B cell (primary cell): ENCODE data around the gene SLC22A24.
"Not testable (repeated sequence)": the region's sequence is repeated elsewhere in the genome, so short reads cannot be mapped to it uniquely, and the experiment has no call there.

ENCODE experiments used
- CTCF ChIP-seq: fragments of 200-600 bp; IDR thresholded peaks from one replicate; pipeline ENCODE4 v1.8.0; 2022; ENCODE audit warnings: antibody characterized with exemption, mild to moderate bottlenecking
- EZH2 ChIP-seq: IDR thresholded peaks from 2 replicates; pipeline ENCODE4 v1.6.1; 2012; ENCODE audit warnings: borderline replicate concordance, low read depth, mild to moderate bottlenecking, moderate library complexity, low read length; ENCODE audit not compliant: insufficient read depth, poor library complexity, severe bottlenecking

DNA sequence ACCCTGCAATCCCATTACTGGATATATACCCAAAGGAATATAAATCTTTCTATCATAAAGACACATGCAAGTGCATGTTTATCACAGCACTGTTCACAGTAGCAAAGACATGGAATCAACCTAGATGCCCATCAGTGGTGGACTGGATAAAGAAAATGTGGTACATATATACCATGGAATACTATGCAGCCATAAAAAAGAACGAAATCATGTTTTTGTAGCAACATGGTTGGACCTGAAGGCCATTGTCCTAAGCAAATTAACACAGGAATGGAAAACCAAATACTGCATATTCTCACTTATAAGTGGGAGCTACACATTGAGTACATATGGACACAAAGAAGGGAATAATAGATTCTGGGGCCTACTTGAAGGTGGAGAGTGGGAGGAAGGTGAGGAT, 97.8 kb downstream of the SLC22A24 start:
- TF ChIP-seq CTCF, EZH2: not testable (repeated sequence)
